ENCODE data around the gene TUT7.

GRCh38 chr9:86257391-86257790 lies 96.8 kb downstream of the TUT7 start:
- TF ChIP-seq, protein P1, sequence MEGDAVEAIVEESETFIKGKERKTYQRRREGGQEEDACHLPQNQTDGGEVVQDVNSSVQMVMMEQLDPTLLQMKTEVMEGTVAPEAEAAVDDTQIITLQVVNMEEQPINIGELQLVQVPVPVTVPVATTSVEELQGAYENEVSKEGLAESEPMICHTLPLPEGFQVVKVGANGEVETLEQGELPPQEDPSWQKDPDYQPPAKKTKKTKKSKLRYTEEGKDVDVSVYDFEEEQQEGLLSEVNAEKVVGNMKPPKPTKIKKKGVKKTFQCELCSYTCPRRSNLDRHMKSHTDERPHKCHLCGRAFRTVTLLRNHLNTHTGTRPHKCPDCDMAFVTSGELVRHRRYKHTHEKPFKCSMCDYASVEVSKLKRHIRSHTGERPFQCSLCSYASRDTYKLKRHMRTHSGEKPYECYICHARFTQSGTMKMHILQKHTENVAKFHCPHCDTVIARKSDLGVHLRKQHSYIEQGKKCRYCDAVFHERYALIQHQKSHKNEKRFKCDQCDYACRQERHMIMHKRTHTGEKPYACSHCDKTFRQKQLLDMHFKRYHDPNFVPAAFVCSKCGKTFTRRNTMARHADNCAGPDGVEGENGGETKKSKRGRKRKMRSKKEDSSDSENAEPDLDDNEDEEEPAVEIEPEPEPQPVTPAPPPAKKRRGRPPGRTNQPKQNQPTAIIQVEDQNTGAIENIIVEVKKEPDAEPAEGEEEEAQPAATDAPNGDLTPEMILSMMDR (conservative IDR thresholded peaks at IDR 0.05; ENCODE audit: low read depth in 2 of 2) = no peak
- TF ChIP-seq STAT1 (IDR thresholded peaks at IDR 0.05; ENCODE audit: unreplicated experiment) = no peak
- no peak for TF ChIP-seq JUNB (IDR thresholded peaks at IDR 0.05; ENCODE audit: unreplicated experiment)
- no peak for TF ChIP-seq CREB1 (CRISPR knock-in tag; IDR thresholded peaks at IDR 0.05; ENCODE audit: low read depth)

Data from GM23338 (cell line).